HepG2 (cell line): Measurements from ENCODE around the gene SESN2. TPM values are rescaled to one million over a fixed set of nuclear protein-coding genes. Genes with fewer than 3 reads are reported as not detected.

Experiments
- BCLAF1 ChIP-seq: fragments of 450-650 bp; IDR thresholded peaks from 2 replicates; pipeline ENCODE4 v1.6.1; 2017; ENCODE audit warnings: mild to moderate bottlenecking
- CEBPG ChIP-seq: IDR thresholded peaks from 2 replicates; pipeline ENCODE4 v1.6.1; 2016
- CHD2 ChIP-seq: IDR thresholded peaks from 2 replicates; pipeline ENCODE4 v1.6.1; 2011; ENCODE audit warnings: low read depth, low read length, improper control_type of control experiment
- RBAK ChIP-seq: sonication (generic); formaldehyde crosslinking; IDR thresholded peaks from 2 replicates; pipeline ENCODE4 v1.5.1; 2020; ENCODE audit warnings: mild to moderate bottlenecking, missing genetic modification reagents
- RNF219 ChIP-seq: sonication (generic); formaldehyde crosslinking; IDR thresholded peaks from 2 replicates; pipeline ENCODE4 v1.5.0; 2020; ENCODE audit warnings: mild to moderate bottlenecking, missing genetic modification reagents
- SIN3B ChIP-seq: fragments of 150-350 bp; IDR thresholded peaks from 2 replicates; pipeline ENCODE4 v1.6.1; 2014; ENCODE audit warnings: low read length
- SNAPC4 ChIP-seq: sonication (generic); formaldehyde crosslinking; IDR thresholded peaks from 2 replicates; pipeline ENCODE4 v1.4.0; 2020; ENCODE audit warnings: mild to moderate bottlenecking, missing genetic modification reagents
- THAP7 ChIP-seq: sonication (generic); formaldehyde crosslinking; IDR thresholded peaks from 2 replicates; pipeline ENCODE4 v1.8.1; 2023; ENCODE audit warnings: mild to moderate bottlenecking, missing genetic modification reagents
- ZFP37 ChIP-seq: sonication (generic); formaldehyde crosslinking; IDR thresholded peaks from 2 replicates; pipeline ENCODE4 v1.4.0; 2020; ENCODE audit warnings: missing genetic modification reagents, borderline replicate concordance
- ZNF142 ChIP-seq: sonication (generic); formaldehyde crosslinking; IDR thresholded peaks from 2 replicates; pipeline ENCODE4 v1.4.0; 2020; ENCODE audit warnings: missing genetic modification reagents
- ZNF777 ChIP-seq: sonication (generic); formaldehyde crosslinking; IDR thresholded peaks from 2 replicates; pipeline ENCODE4 v1.4.0; 2020; ENCODE audit warnings: missing genetic modification reagents
- polyA plus RNA-seq, 8 experiments: library from polyadenylated mRNA; depleted of rRNA in 3 of 8; stranded (reverse) in 7 of 8; unstranded in 1 of 8; fragments of >200 nt; fragmentation: Illumina TruSeq in 4 of 8; extraction: Trizol in 4 of 8; gene quantifications; 2 replicates each; pipeline versions ENCODE4 v1.2.1 to v1.2.3, GENCODE V29; 2011 to 2016; ENCODE audit warnings: low read depth in 4 of 8, missing spikeins in 1 of 8, mixed read lengths in 1 of 8; ENCODE audit not compliant: insufficient read depth in 1 of 8
- total RNA-seq, 5 experiments: library from RNA; depleted of rRNA; stranded (reverse); fragments of >200 nt; fragmentation: Illumina TruSeq; extraction: Trizol; gene quantifications; 2 replicates each; pipeline ENCODE4 v1.2.3, GENCODE V29; 2016; ENCODE audit warnings: low read depth in 1 of 5

SESN2 gene
- total and polyA plus RNA-seq, 2 of the 13 experiments (the other 11 are each of a cell fraction or from before 2014, with no cell fraction given): 13.2 to 19.1 TPM

- 0 out of 2 replicates have a peak, but pooled peaks have one; percentile 5 for TF ChIP-seq THAP7 (CRISPR knock-in tag)
- no peak for TF ChIP-seq ZFP37 (CRISPR knock-in tag)
- TF ChIP-seq BCLAF1: no peak
- peak; percentile 73 for TF ChIP-seq CEBPG (CRISPR knock-in tag)
- no peak for TF ChIP-seq SIN3B
- TF ChIP-seq CHD2: no peak
- no peak for TF ChIP-seq ZNF142
- no peak for TF ChIP-seq SNAPC4 (CRISPR knock-in tag)
- no peak for TF ChIP-seq RBAK (CRISPR knock-in tag)
- TF ChIP-seq ZNF777 (CRISPR knock-in tag): no peak
- TF ChIP-seq RNF219: no peak
Observed at GRCh38 chr1:28259934-28260802, 850 bp downstream of the SESN2 start (continued).
